ENCODE results near the gene RBP3. TPM values are rescaled to one million over a fixed set of nuclear protein-coding genes. Genes with fewer than 3 reads are reported as not detected.

The RBP3 gene
- total RNA-seq, 1 experiment from 2014 or later = not detected

DNA sequence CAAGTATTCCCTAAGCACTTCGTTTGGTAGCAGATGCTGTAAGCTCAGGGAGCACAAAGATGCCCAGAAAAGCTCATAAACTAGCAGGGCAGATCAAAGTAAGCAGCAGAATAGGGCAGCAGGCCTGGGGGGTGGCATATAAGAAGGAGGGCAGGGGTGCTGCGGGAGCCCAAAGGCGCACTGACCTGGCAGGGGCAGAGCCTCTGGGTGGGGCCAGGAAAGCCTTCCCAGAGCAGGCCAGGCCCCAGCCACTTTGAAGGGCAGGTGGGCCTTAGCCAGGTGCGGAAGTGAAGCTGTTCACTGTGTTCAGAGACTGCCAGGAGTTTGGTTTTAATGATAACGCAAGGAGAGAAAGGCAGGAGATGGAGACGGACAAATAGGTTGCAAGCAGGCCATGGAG is 44.3 kb upstream of the RBP3 start:
- CTCF ChIA-PET = no interaction called here

DNA sequence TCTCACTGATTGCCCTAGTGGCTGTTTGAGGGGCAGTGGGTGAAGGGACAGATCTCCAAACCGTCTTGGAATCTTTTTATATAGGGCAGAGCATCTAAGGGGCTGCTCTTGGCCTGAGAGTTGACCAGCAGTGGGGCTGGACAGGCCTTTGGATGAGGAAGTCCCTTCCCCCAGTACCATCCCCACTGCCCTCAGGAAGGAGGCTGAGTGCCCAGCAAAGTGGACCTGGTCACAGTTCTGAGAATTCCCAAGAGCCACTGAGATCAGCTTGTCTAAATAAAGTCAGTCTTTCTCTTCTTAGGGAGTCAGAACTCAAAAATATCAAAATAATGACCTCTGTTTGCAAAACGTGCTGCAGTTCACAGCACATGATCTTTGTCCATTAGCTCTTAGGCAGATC is 42.6 kb upstream of the RBP3 start:
- Histone ChIP-seq H3K27ac (no peak overlapping the region), H4K20me1 (ENCODE audit: insufficient read depth) (no peaks in the 10 kb centered on the region), H3K4me1 (replicated peaks; ENCODE audit: insufficient read depth) (peaks cover 8% of the 10 kb centered on the region; the same call in 1 of the 2 replicates), H2AFZ (no peak overlapping the region), H3K4me2 (no peak overlapping the region), H3K9me3 (ENCODE audit: insufficient read depth, low read depth) (no peaks in the 10 kb centered on the region), H3K9me2 (ENCODE audit: insufficient read depth) (no peaks in the 10 kb centered on the region), H3F3A (ENCODE audit: insufficient read depth, low read depth) (no peaks in the 10 kb centered on the region), H3K27me3 (ENCODE audit: insufficient read depth, low read depth) (no peaks in the 10 kb centered on the region), H3K79me2 (ENCODE audit: low read depth) (no peaks in the 10 kb centered on the region), H3K36me3 (ENCODE audit: low read depth) (no peaks in the 10 kb centered on the region), H3K4me3 (no peak overlapping the region)
- no peak for TF ChIP-seq EZH2 (IDR thresholded peaks at IDR 0.05; ENCODE audit: low read depth)
- TF ChIP-seq, protein P1, sequence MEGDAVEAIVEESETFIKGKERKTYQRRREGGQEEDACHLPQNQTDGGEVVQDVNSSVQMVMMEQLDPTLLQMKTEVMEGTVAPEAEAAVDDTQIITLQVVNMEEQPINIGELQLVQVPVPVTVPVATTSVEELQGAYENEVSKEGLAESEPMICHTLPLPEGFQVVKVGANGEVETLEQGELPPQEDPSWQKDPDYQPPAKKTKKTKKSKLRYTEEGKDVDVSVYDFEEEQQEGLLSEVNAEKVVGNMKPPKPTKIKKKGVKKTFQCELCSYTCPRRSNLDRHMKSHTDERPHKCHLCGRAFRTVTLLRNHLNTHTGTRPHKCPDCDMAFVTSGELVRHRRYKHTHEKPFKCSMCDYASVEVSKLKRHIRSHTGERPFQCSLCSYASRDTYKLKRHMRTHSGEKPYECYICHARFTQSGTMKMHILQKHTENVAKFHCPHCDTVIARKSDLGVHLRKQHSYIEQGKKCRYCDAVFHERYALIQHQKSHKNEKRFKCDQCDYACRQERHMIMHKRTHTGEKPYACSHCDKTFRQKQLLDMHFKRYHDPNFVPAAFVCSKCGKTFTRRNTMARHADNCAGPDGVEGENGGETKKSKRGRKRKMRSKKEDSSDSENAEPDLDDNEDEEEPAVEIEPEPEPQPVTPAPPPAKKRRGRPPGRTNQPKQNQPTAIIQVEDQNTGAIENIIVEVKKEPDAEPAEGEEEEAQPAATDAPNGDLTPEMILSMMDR (conservative IDR thresholded peaks at IDR 0.05) = no peak
- ChIA-PET POLR2A (ENCODE audit: unreplicated experiment) (no interaction called here), CTCF (interaction anchor here (0.7 kb wide), 1 partner anchor 185 kb away, joined by 3 read pairs; no protein-coding TSS in a partner anchor)
- intact Hi-C loops (cut with micrococcal nuclease; ENCODE audit: unreplicated experiment) = no loop called here
- no TSS peak for BruUV-seq (replicated peaks)
- no peak for DNase-seq

More for the DNA sequence above, 44.3 kb upstream of the RBP3 start:
- DNase-seq = no peak
- BruUV-seq (replicated peaks) = no TSS peak
- intact Hi-C loops (cut with micrococcal nuclease; ENCODE audit: unreplicated experiment) = no loop called here
- no peak overlapping the region for H2AFZ ChIP-seq
- no peaks in the 10 kb centered on the region for H3K36me3 ChIP-seq (ENCODE audit: low read depth)
- H3K79me2 ChIP-seq (ENCODE audit: low read depth) = no peaks in the 10 kb centered on the region
- peaks cover 8% of the 10 kb centered on the region; the same call in 1 of the 2 replicates for H3K4me1 ChIP-seq (replicated peaks; ENCODE audit: insufficient read depth)
- H3K4me3 ChIP-seq = no peak overlapping the region
- H3F3A ChIP-seq (ENCODE audit: insufficient read depth, low read depth) = no peaks in the 10 kb centered on the region
- H3K4me2 ChIP-seq = no peak overlapping the region
- no peaks in the 10 kb centered on the region for H3K9me2 ChIP-seq (ENCODE audit: insufficient read depth)
- POLR2A ChIA-PET (ENCODE audit: unreplicated experiment) = no interaction called here
- no peaks in the 10 kb centered on the region for H3K9me3 ChIP-seq (ENCODE audit: insufficient read depth, low read depth)
- H3K27me3 ChIP-seq (ENCODE audit: insufficient read depth, low read depth) = no peaks in the 10 kb centered on the region
- H4K20me1 ChIP-seq (ENCODE audit: insufficient read depth) = no peaks in the 10 kb centered on the region
- H3K27ac ChIP-seq = no peak overlapping the region
- TF ChIP-seq, protein P1 (conservative IDR thresholded peaks at IDR 0.05) = no peak
- no peak for TF ChIP-seq EZH2 (IDR thresholded peaks at IDR 0.05; ENCODE audit: low read depth)

DNA sequence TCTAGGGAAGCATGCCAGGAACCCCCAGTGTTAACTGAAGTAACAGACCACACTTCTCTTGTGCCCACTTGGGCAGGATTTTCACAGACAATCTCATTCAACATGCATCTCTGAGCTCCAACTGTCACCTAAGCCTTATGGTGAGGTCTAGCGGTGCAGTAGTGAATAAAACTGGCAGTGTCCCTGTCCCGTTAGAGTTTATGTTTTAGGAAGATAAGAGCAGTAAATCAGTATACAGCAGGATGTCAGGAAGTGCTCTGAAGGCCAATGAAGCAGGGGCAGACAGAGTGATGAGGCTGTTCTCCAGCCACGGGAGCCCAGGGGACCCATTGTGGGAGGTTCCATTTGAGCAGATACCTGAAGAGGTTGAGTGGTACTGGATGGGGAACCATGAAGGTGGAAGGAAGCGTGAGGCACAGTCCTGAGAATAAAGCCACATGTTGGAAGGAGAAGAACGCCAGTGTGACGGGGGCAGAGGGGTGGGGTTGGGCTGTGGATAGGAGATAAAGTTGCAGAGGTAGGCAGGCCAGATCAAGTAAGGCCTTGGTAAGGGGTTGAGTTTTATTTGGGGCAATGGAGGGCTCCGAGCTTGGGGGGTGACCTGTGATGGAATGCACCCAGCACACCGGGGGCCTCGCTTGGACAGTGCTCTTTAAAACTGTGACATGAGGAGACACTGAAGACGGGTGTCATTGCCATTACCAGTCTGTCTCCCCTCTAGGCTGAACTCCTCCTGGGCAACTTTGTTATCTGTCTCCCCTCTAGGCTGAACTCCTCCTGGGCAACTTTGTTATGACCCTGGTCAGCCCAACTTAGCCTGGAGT is 41.6 kb upstream of the RBP3 start:
- TF ChIP-seq EZH2 (IDR thresholded peaks at IDR 0.05; ENCODE audit: low read depth) = no peak
- TF ChIP-seq, protein P1 (conservative IDR thresholded peaks at IDR 0.05) = no peak
- Histone ChIP-seq H3F3A (ENCODE audit: insufficient read depth, low read depth) (no peaks in the 10 kb centered on the region), H3K4me3 (no peak overlapping the region), H3K9me3 (ENCODE audit: insufficient read depth, low read depth) (no peaks in the 10 kb centered on the region), H3K4me1 (replicated peaks; ENCODE audit: insufficient read depth) (peaks cover 12% of the 10 kb centered on the region), H3K79me2 (ENCODE audit: low read depth) (no peaks in the 10 kb centered on the region), H3K27ac (no peak overlapping the region), H3K4me2 (no peak overlapping the region), H3K9me2 (ENCODE audit: insufficient read depth) (no peaks in the 10 kb centered on the region), H3K27me3 (ENCODE audit: insufficient read depth, low read depth) (no peaks in the 10 kb centered on the region), H2AFZ (no peak overlapping the region), H3K36me3 (ENCODE audit: low read depth) (no peaks in the 10 kb centered on the region), H4K20me1 (ENCODE audit: insufficient read depth) (no peaks in the 10 kb centered on the region)
- no TSS peak for BruUV-seq (replicated peaks)
- ChIA-PET POLR2A (ENCODE audit: unreplicated experiment) (no interaction called here), CTCF (interaction anchor here (0.7 kb wide), 1 partner anchor 186 kb away, joined by 3 read pairs; no protein-coding TSS in a partner anchor)
- intact Hi-C loops (cut with micrococcal nuclease; ENCODE audit: unreplicated experiment) = no loop called here
- DNase-seq = no peak
